HG03280 (cell line): Measurements from ENCODE around the gene CYP20A1.
"Not testable (repeated sequence)": the region's sequence is repeated elsewhere in the genome, so short reads cannot be mapped to it uniquely, and the experiment has no call there.

Source experiments
- ATAC-seq: cut with Tn5 transposase; IDR thresholded peaks from one replicate; pipeline ENCODE4 v1.9.1; 2021; ENCODE audit warnings: mild to moderate bottlenecking, moderate library complexity; ENCODE audit not compliant: unreplicated experiment

Gene CYP20A1, protein sequence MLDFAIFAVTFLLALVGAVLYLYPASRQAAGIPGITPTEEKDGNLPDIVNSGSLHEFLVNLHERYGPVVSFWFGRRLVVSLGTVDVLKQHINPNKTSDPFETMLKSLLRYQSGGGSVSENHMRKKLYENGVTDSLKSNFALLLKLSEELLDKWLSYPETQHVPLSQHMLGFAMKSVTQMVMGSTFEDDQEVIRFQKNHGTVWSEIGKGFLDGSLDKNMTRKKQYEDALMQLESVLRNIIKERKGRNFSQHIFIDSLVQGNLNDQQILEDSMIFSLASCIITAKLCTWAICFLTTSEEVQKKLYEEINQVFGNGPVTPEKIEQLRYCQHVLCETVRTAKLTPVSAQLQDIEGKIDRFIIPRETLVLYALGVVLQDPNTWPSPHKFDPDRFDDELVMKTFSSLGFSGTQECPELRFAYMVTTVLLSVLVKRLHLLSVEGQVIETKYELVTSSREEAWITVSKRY

GRCh38 chr2:203238704-203239526 is at the start of gene CYP20A1:
Gene CYP20A1, plus strand, starts transcription at chr2:203239018. Its CDS starts 45 bp downstream, at chr2:203239063.
- peak; percentile 86 for ATAC-seq

DNA sequence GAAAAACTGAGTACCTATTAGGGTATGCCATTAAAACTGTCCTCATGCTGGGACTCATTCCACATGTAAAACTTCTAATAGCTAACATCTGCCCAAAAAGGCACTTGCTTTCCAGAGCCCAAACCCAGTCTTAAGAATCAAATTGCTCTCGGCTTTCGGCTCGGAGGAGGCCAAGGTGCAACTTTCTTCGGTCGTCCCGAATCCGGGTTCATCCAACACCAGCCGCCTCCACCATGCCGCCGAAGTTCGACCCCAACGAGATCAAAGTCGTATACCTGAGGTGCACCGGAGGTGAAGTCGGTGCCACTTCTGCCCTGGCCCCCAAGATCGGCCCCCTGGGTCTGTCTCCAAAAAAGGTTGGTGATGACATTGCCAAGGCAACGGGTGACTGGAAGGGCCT is 48.3 kb upstream of the CYP20A1 start:
- not testable (repeated sequence) for ATAC-seq

DNA sequence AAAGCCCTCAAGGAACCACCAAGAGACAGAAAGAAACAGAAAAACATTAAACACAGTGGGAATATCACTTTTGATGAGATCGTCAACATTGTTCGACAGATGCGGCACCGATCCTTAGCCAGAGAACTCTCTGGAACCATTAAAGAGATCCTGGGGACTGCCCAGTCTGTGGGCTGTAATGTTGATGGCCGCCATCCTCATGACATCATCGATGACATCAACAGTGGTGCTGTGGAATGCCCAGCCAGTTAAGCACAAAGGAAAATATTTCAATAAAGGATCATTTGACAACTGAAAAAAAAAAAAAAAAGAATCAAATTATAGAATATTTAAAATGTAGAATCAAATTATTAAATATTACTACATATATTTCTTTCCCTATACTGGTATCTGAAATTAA is 47.8 kb upstream of the CYP20A1 start:
- not testable (repeated sequence) for ATAC-seq

DNA sequence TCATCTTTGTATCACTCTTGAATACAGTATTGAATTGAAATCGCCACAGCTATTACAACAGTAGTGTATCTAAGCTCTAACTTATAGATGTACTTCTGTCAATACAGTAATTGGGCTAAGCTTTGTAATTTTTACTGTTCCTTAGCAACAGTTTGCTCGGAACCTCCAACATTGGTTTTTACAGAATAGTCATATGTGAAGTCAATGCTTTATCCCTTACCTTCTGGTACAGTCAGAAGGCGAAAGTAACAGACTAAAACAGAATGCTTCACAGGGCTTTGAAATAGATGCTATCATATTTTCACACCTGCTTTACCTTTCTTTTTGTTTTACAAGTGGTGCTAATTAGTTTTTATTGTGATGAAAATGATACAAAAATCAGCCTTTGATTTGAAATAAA is 46.9 kb upstream of the CYP20A1 start:
- ATAC-seq: no peak

DNA sequence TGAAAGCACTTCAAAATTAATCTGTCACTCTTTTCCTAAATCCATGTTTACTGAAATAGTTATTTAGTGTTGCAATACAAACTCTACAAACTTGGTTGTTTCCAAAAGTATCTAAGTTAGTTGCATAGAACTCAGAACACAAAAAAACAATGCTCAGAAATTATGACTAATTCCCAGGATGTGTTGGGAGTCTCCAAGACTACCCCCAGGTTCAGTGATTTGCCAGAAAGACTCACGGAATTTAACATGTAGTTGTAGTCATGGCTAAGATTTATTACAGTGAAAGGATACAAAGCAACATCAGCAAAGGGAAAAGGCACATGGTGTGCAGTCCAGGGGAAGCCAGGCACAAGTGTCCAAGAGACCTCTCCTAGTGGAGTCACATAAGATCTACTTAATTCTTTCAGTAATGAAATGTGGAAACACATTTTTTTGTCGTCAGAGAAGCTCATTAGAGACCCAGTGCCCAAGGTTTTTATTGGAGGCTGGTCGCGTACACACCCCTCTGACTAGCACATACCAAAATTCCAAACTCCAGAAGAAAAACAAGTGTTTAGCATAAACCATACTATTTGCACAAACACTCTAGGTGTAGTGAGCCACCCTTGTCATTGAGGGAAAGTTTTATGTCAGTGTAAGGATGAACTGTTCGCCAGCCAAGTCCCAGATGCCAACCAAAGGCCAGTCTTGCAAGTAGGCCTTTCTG is 43.3 kb upstream of the CYP20A1 start:
- ATAC-seq: no peak

DNA sequence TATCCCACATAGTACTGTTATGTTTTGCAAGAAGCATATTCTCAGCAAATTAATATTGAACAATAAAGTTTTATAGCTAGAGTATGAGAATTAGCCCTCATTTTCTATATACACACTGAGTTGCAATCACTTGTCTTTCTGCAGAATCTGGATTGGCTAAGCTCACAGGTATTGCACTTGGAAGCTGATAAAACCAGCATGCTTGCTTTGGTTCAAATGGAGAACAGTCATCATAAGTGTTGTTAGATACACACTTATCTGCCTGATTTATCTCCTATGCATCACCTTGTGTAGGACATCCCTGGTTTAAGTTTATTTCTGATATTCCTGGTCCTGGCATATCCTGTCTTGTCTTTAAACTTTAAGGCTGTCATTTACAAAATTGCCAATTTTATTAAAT is 38.0 kb upstream of the CYP20A1 start:
- no peak for ATAC-seq

DNA sequence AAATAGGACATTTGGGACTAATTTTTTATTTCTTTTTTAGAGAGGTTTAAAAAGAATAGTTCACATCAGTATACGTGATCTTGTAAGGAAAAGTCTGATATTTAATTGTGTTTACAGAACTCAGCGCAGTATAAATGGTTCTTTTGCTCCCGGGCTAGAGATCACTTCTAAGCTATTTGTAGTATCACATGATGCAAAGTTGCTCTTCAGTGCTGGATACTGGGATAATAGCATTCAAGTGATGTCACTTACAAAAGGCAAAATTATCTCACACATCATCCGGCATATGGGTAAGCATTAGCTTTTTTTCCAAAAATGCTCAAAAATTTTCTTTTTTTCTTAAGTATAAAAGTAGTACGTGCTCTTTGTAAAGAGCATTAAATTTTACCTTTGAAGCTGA is 37.4 kb upstream of the CYP20A1 start:
- no peak for ATAC-seq

GRCh38 chr2:203209538-203209937 is 29.3 kb upstream of the CYP20A1 start:
- no peak for ATAC-seq

DNA sequence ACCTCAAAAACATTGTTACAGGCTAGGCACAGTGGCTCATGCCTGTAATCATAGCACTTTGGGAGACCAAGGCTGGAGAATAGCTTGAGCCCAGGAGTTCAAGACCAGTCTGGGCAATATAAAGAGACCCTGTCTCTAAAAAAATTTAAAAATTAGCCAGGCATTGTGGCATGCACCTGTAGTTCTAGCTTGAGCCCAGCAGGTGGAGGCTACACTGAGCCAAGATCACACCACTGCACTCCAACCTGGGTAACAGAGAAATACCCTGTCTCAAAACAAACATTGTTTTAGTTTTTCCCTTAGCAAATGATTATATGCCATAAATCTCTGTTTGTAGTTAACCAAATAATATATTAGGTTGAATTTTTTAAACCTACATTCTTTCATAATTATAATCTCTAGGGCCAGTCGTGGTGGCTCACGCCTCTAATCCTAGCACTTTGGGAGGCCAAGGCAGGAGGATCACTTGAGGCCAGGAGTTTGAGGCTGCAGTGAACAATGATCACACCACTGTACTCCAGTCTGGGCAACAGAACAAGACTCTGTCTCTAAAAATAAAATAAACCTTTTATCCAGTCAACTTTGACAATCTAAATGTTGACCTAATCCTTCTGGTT is 13.3 kb upstream of the CYP20A1 start:
- peak; percentile 83 for ATAC-seq

- not testable (repeated sequence) for ATAC-seq
Measured at GRCh38 chr2:203229674-203230073, 9.1 kb upstream of the CYP20A1 start.

DNA sequence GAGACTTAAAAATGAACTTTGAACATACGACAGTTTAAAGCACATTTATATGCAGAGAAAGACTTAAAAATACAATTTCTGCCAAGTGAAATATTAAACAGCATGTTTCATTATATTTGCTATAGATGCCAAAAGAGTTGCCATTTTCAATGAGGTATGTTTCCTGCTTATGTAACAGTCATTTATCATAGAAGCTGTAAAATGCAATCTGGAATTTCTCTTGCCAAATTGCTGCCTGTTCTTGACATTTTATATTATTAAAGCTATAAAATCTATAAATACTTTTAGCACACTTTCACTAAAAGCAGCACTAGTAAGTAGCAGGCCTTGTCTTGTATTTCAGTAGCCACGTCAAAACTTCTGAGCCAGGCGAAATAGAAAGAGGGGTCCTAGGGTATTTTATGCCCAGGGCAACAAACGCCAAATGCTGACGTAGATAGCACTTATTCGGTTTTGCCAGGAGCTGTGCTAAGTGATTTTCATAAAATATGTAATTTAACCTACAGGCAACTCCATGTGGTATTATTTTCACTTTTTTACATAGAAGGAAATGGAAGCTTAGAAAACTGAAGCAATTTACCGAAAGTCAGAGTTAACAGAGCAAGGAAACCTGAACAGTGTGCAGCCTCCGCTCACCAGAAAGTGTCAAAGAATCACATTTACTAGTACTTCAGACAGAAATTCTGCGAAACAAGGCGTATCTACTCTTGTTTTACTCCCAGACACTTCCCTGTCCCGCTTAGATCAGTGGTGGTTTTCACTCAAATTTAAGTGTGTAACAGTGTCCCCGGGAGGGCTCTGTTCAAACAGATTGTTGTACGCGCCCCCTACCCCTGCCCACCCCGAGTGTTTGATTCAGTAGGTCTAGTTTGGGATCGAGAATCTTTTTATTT is 1.2 kb upstream of the CYP20A1 start:
- ATAC-seq: no peak

- no peak for ATAC-seq
Measured at GRCh38 chr2:203238292-203238703, 520 bp upstream of the CYP20A1 start.

DNA sequence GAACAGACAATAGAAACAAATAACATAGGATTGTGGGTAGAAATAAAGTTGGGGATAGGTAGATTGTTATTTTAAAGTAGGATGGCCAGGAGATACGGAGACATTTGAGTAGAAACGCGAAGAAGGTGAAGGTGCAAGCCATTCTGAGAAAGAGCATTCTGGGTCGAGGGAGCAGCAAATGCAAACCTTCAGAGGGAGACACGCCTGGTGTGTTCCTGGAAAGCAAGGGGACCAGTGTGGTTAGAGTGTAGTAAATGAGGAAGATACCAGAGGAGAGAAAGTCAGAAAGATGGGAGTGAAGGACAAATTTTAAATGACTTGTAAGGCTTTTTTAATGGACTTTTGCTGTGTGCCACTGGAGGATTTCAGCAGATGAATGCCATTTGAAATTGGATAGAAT is 1.7 kb downstream of the CYP20A1 start:
- no peak for ATAC-seq

DNA sequence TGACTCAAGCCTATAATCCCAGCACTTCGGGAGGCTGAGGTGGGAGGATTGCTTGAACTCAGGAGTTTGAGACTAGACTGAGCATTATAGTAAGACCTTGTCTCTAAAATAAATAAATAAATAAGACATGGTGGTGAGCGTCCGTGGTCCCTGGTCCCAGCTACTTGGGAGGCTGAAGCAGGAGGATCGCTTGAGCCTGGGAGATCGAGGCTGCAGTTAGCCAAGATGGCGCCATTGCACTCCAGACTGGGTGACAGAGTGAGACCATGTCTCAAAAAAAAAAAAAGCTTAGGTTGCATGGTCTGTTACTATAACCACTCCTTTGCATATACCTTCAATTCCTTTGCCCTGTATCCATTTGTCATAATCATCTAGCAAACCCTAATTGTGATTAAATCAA is 3.7 kb downstream of the CYP20A1 start:
- ATAC-seq: no peak

DNA sequence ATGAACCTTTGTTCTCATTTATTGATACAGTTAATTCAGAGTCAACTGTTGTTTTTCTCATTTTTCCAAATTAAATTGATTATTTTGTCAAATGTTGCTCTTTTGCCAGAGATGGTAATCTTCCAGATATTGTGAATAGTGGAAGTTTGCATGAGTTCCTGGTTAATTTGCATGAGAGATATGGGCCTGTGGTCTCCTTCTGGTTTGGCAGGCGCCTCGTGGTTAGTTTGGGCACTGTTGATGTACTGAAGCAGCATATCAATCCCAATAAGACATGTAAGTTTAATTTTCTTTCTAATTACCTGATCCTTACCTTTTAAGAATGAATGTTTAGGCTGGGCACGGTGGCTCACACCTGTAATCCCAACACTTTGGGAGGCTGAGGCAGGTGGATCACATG is 7.8 kb downstream of the CYP20A1 start:
- no peak for ATAC-seq

GRCh38 chr2:203252818-203253217 is 14.0 kb downstream of the CYP20A1 start:
- no peak for ATAC-seq

GRCh38 chr2:203253422-203254095 is 14.7 kb downstream of the CYP20A1 start:
- not testable (repeated sequence) for ATAC-seq

DNA sequence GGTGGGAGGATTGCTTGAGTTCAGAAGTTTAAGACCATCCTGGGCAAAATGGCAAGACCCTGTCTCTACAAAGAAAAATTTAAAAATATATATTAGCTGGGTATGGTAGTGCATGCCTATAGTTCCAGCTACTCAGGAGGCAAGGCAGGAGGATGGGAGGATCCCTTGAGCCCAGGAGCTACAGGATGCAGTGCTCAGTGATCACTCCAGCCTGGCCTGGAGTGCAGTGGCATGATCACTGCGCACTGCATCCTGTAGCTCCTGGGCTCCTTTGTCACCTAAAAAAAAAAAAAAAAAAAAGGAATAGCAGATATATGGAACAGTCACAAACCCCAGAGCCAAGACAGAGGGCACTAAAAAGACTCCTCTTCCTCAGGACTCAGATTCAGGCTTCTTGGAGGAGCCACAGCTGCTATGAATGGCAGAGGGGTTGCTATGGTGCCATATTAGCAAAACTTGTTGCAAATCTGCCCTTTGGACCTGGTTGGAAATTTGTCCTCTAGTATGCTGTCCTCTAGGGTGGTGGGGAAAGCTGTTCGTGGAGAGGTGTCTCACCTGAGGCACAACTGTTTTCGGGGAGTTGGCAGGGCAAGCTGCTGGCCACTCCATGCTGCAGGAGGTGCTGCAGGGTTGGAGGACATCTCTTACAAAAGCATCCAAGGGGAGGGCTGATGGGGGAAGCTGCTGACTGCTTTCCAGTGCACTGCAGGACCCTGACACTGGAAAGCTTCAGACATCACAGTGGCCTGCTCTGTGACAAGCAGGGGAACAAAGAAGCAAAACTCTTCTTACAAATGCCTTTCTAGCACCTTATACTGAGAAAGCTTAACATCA is 22.7 kb downstream of the CYP20A1 start:
- no peak for ATAC-seq
